Measurements from ENCODE around the gene PTPRN2. TPM values are rescaled to one million over a fixed set of nuclear protein-coding genes. Genes with fewer than 3 reads are reported as not detected.

PTPRN2 gene
- total RNA-seq, 4 donors from 2014 or later, result 6.6 to 10.7 (median 8.2) TPM

- Histone ChIP-seq H3K4me3 (no peak overlapping the region), H3K27me3 (no peaks in the 10 kb centered on the region), H3K36me3 (no peaks in the 10 kb centered on the region), H3K27ac (no peak overlapping the region), H3K9me3 (peaks cover 0 to 8% (median 0%) of the 10 kb centered on the region in 4 donors), H3K4me1 (peaks cover 0 to 9% (median 0%) of the 10 kb centered on the region in 4 donors)
- TF ChIP-seq CTCF (IDR thresholded peaks at IDR 0.05), result no peak
- no peak for TF ChIP-seq POLR2A (IDR thresholded peaks at IDR 0.05)
- TF ChIP-seq EP300 (IDR thresholded peaks at IDR 0.05), result no peak
- no peak for DNase-seq (ENCODE audit: low spot score in 2 of 2)
- 83% methylated on average over 14 of the region's 14 CpGs for WGBS, 2 donors
These were observed 713.3 kb downstream of the PTPRN2 start for GRCh38 chr7:157874208-157874816.

- TF ChIP-seq CTCF (IDR thresholded peaks at IDR 0.05), result no peak
- TF ChIP-seq EP300 (IDR thresholded peaks at IDR 0.05), result no peak
- TF ChIP-seq POLR2A (IDR thresholded peaks at IDR 0.05), result no peak
- Histone ChIP-seq H3K4me1 (peaks cover 0 to 9% (median 0%) of the 10 kb centered on the region in 4 donors), H3K27me3 (no peaks in the 10 kb centered on the region), H3K4me3 (no peak overlapping the region), H3K36me3 (no peaks in the 10 kb centered on the region), H3K27ac (no peak overlapping the region), H3K9me3 (peaks cover 0 to 14% (median 0%) of the 10 kb centered on the region in 4 donors)
- DNase-seq (ENCODE audit: low spot score in 2 of 2), result no peak
- 75 to 85% methylated on average over 17 of the region's 17 CpGs for whole genome bisulfite sequencing, 2 donors
These were observed 714.0 kb downstream of the PTPRN2 start for GRCh38 chr7:157873664-157874063.

GRCh38 chr7:157873181-157873580 lies 714.4 kb downstream of the PTPRN2 start:
- H3K4me3 ChIP-seq, result no peak overlapping the region
- 80 to 90% methylated on average over 19 to 27 of the region's 30 CpGs for WGBS, 2 donors
- TF ChIP-seq EP300 (IDR thresholded peaks at IDR 0.05) (no peak), POLR2A (IDR thresholded peaks at IDR 0.05) (no peak), CTCF (IDR thresholded peaks at IDR 0.05) (no peak)
- H3K4me1 ChIP-seq, result peaks cover 0 to 9% (median 0%) of the 10 kb centered on the region in 4 donors
- no peaks in the 10 kb centered on the region for H3K27me3 ChIP-seq
- peaks cover 0 to 18% (median 0%) of the 10 kb centered on the region in 4 donors for H3K9me3 ChIP-seq
- no peaks in the 10 kb centered on the region for H3K36me3 ChIP-seq
- no peak overlapping the region for H3K27ac ChIP-seq
- no peak for DNase-seq (ENCODE audit: low spot score in 2 of 2)

GRCh38 chr7:157872447-157872846 lies 715.2 kb downstream of the PTPRN2 start:
- no peak for TF ChIP-seq POLR2A (IDR thresholded peaks at IDR 0.05)
- no peak for TF ChIP-seq CTCF (IDR thresholded peaks at IDR 0.05)
- TF ChIP-seq EP300 (IDR thresholded peaks at IDR 0.05), result no peak
- H3K27me3 ChIP-seq, result no peaks in the 10 kb centered on the region
- WGBS, 2 donors, result 92% methylated on average over 12 of the region's 12 CpGs
- H3K36me3 ChIP-seq, result no peaks in the 10 kb centered on the region
- H3K4me3 ChIP-seq, result no peak overlapping the region
- H3K4me1 ChIP-seq, result peaks cover 0 to 9% (median 0%) of the 10 kb centered on the region in 4 donors
- DNase-seq (ENCODE audit: low spot score in 2 of 2), result no peak
- H3K9me3 ChIP-seq, result peaks cover 0 to 22% (median 0%) of the 10 kb centered on the region in 4 donors
- no peak overlapping the region for H3K27ac ChIP-seq

- TF ChIP-seq CTCF (IDR thresholded peaks at IDR 0.05), result no peak
- no peak for TF ChIP-seq EP300 (IDR thresholded peaks at IDR 0.05)
- TF ChIP-seq POLR2A (IDR thresholded peaks at IDR 0.05), result no peak
- no peaks in the 10 kb centered on the region for H3K36me3 ChIP-seq
- H3K27me3 ChIP-seq, result no peaks in the 10 kb centered on the region
- WGBS, 2 donors, result 83 to 93% methylated on average over 4 of the region's 4 CpGs
- no peak for DNase-seq (ENCODE audit: low spot score in 2 of 2)
- H3K4me3 ChIP-seq, result no peak overlapping the region
- H3K27ac ChIP-seq, result no peak overlapping the region
- H3K9me3 ChIP-seq, result peaks cover 0 to 23% (median 0%) of the 10 kb centered on the region in 4 donors
- H3K4me1 ChIP-seq, result peaks cover 0 to 9% (median 0%) of the 10 kb centered on the region in 4 donors
These were observed 715.9 kb downstream of the PTPRN2 start for GRCh38 chr7:157871681-157872080.
